Adrenal gland (tissue), 12 donors: Measurements from ENCODE around the gene PRDM8. TPM values are rescaled to one million over a fixed set of nuclear protein-coding genes. Genes with fewer than 3 reads are reported as not detected.

Source experiments
- DNase-seq, 7 donors: peaks; one replicate each; pipeline ENCODE4 v3.0.0-alpha.2; 2019 to 2020
- H3K27ac ChIP-seq, 5 donors: fragments of 200-600 bp; sonication (generic) in 4 of 5; 1 replicate in 3 of 5; 2 replicates in 2 of 5; pipeline versions ENCODE4 v1.5.1 to v1.8.0; 2016 to 2020; ENCODE audit warnings: mild to moderate bottlenecking in 1 of 5
- H3K27me3 ChIP-seq: fragments of 200-600 bp; 2 replicates; pipeline ENCODE4 v1.8.0; 2021
- H3K36me3 ChIP-seq, 2 donors: fragments of 200-600 bp; replicated peaks in 1 of 2; 1 replicate in 1 of 2; 2 replicates in 1 of 2; pipeline versions ENCODE4 v1.5.1 to v1.8.0; 2018 to 2022
- H3K4me1 ChIP-seq, 2 donors: fragments of 200-600 bp; replicated peaks in 1 of 2; 1 replicate in 1 of 2; 2 replicates in 1 of 2; pipeline versions ENCODE4 v1.5.1 to v1.8.0; 2018 to 2021
- H3K4me3 ChIP-seq, 4 donors: fragments of 200-600 bp; sonication (generic) in 3 of 4; one replicate each; pipeline ENCODE4 v1.5.1; 2016 to 2018
- H3K9me3 ChIP-seq, 3 donors: fragments of 200-600 bp; sonication (generic) in 1 of 3; replicated peaks in 1 of 3; 1 replicate in 2 of 3; 2 replicates in 1 of 3; pipeline versions ENCODE4 v1.5.1 to v1.8.0; 2016 to 2021
- POLR2A ChIP-seq, 2 donors: fragments of 450-650 bp; IDR thresholded peaks; one replicate each; pipeline ENCODE4 v1.6.1; 2017; ENCODE audit warnings: antibody characterized with exemption in 2 of 2, mild to moderate bottlenecking in 2 of 2, moderate library complexity in 1 of 2
- WGBS, 4 donors: extraction: QIAGEN DNeasy Blood & Tissue Kit in 2 of 4; methylation state at CpG; one replicate each; pipeline versions ENCODE4 v1.1.5 to v1.1.7; 2013 to 2017; 5-methylcytosine and 5-hydroxymethylcytosine counted together
- intact Hi-C, 2 donors: fragments of 100-400 bp; cut with DNase I; formaldehyde crosslinking; loops; one replicate each; pipeline versions ENCODE4 v1.14.1 to v1.15.0; 2022 to 2023
- polyA plus RNA-seq, 3 donors: library from polyadenylated mRNA; stranded (reverse); fragments of 200-250 nt in 2 of 3; fragments of 350-450 nt in 1 of 3; fragmentation: Illumina TruSeq in 1 of 3; extraction: RNeasy Lipid Tissue Mini Kit (QIAGEN cat#74804) in 1 of 3; gene quantifications; one replicate each; pipeline ENCODE4 v1.2.3, GENCODE V29; 2013 to 2014
- total RNA-seq, 9 donors: library from RNA; depleted of rRNA in 4 of 9; stranded (reverse); fragments of >200 nt in 4 of 9; fragments of 120-200 nt in 1 of 9; fragmentation: NEBNext Ultra II Directional in 1 of 9; extraction: Animal tissue kit (Norgen Biotek cat#: 25700) in 1 of 9; gene quantifications; one replicate each; pipeline versions ENCODE4 v1.1.0 to v1.2.4, GENCODE V29; 2013 to 2023
- TF ChIP-seq, protein P1 (sequence below), 6 experiments: fragments of 450-650 bp in 4 of 6; fragments of 200-600 bp in 2 of 6; sonication (generic) in 1 of 6; IDR thresholded peaks; 1 replicate in 5 of 6; 2 replicates in 1 of 6; pipeline versions ENCODE4 v1.5.1 to v1.8.0; 2016 to 2021; ENCODE audit warnings: antibody characterized with exemption in 6 of 6, mild to moderate bottlenecking in 2 of 6, moderate library complexity in 1 of 6
- donor health status: healthy with polysubstance abuse.
- donor health status: Bipolar disorder and iron deficiency.
- donor health status: DM: yes; HTN: yes; CAD: no.
- donor health status: DM: no; HTN: no; CAD: no.
- donor health status: DM: no; HTN: no; CAD: no.
- donor health status: DM: yes; HTN: yes; CAD: no.

Gene PRDM8
- total and polyA plus RNA-seq, 12 donors = 0.36 to 5.0 (median 1.6) TPM

DNA sequence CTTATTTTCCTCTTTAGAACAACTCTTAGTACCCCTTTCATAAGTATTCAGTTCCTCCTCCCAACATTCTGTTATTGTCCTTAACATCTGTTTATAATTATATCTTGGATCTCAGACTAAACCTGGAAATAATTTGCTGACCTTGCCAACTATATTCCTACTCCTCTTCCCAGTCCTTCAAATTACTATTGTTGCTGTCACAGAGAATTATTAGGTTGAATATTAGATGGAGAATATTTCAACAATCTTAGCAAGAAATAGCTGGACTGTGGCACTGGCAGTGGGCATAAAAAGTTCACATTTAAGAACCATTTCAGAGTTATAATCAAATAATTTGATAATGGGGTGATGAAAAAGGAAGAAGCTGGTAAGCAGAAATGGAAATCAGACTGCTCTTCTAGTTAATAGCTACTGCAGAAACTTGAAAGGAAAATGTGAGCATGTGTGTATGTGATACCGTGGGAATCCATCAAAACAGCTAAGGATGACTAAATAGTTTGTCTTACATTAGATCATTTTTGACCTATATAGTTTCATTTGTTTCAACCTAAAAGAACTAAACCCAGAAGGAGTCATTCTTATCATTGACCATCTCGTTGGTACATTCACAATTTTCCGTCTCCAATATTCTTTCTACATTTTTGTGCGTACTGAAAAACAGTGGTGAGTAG lies 43.3 kb upstream of the PRDM8 start:
- no peaks in the 10 kb centered on the region for H3K4me1 ChIP-seq
- H3K36me3 ChIP-seq = no peaks in the 10 kb centered on the region
- intact Hi-C loops = no loop called here
- H3K4me3 ChIP-seq = no peak overlapping the region
- no peaks in the 10 kb centered on the region for H3K27me3 ChIP-seq
- TF ChIP-seq POLR2A (IDR thresholded peaks at IDR 0.05) = no peak
- TF ChIP-seq, protein P1, sequence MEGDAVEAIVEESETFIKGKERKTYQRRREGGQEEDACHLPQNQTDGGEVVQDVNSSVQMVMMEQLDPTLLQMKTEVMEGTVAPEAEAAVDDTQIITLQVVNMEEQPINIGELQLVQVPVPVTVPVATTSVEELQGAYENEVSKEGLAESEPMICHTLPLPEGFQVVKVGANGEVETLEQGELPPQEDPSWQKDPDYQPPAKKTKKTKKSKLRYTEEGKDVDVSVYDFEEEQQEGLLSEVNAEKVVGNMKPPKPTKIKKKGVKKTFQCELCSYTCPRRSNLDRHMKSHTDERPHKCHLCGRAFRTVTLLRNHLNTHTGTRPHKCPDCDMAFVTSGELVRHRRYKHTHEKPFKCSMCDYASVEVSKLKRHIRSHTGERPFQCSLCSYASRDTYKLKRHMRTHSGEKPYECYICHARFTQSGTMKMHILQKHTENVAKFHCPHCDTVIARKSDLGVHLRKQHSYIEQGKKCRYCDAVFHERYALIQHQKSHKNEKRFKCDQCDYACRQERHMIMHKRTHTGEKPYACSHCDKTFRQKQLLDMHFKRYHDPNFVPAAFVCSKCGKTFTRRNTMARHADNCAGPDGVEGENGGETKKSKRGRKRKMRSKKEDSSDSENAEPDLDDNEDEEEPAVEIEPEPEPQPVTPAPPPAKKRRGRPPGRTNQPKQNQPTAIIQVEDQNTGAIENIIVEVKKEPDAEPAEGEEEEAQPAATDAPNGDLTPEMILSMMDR (IDR thresholded peaks at IDR 0.05) = no peak
- DNase-seq = no peak
- H3K9me3 ChIP-seq = no peaks in the 10 kb centered on the region
- H3K27ac ChIP-seq = no peak overlapping the region
- 67 to 81% (median 70%) methylated on average over 4 of the region's 4 CpGs for WGBS, 4 donors

DNA sequence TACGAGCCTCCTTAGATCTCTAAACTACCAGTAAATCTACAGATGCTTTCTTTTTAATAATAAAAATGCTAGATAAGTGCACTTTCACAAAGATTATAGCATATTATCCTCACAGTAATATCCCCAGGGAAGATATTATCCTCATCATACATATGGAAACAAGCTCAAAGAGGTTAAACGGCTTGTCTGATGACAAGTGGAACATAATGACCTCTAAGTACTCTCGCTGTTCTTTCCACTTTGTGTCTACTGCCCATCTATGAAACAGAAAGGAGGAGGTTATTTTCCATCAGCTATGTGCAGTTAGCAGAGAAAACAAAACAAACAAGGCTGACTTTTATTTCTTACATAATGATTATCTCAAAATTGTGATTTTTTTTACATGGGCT lies 42.8 kb upstream of the PRDM8 start:
- DNase-seq = no peak
- Histone ChIP-seq H3K9me3 (no peaks in the 10 kb centered on the region), H3K4me1 (no peaks in the 10 kb centered on the region), H3K27me3 (no peaks in the 10 kb centered on the region), H3K27ac (no peak overlapping the region), H3K36me3 (no peaks in the 10 kb centered on the region), H3K4me3 (no peak overlapping the region)
- intact Hi-C loops = no loop called here
- 59 to 69% (median 67%) methylated on average over 3 of the region's 3 CpGs for WGBS, 4 donors
- no peak for TF ChIP-seq POLR2A (IDR thresholded peaks at IDR 0.05)
- TF ChIP-seq, protein P1 (IDR thresholded peaks at IDR 0.05) = no peak

DNA sequence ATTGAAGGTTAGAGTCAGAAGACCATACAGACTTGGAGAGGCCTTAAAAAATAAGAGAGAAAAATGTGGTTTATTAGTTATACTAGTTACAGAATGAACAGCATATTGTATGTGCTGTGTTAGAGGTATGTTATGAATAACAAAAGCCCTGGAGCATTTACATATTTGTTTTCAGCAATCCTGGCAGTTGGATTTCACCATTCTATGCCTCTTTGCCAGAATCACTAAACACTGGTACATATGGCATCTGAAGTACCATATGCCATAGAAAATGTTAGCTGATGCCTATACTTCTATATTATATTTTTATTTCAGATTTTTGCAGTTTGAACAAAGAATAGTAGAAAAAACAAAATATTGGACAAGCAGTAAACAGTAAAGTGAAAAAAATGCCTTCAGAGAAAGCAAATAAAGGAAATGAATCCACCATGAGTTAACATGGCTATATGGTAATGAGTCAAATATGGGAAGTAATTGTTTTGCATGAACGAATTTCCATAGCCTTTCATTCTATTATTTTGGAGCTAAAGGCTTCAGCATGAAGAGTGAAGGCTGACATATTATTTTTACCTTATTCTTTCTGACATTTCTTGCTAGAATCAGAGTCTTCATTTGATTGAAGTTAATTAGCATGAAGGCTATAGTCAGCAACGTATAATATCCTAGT lies 41.9 kb upstream of the PRDM8 start:
- no peak for TF ChIP-seq POLR2A (IDR thresholded peaks at IDR 0.05)
- TF ChIP-seq, protein P1 (IDR thresholded peaks at IDR 0.05) = no peak
- H3K4me3 ChIP-seq = no peak overlapping the region

DNA sequence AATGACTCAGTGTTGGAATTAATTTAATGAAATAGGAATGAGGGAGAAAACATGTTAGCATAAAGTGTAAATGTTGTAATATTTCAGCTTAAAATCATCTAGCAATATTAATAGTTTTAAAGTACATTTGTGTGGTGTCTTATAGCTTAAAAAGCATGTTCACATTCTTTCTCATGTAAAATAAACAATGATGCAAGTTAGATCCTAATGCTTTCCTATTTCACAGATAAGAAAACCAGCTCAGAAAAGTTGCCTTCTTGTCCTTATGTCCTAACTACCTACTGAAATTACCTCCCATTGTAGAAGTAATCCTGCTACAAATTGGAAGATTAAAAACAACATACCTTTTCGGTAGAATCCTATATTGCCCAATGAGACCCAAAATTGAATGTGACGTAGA lies 40.9 kb upstream of the PRDM8 start:
- intact Hi-C loops = no loop called here
- DNase-seq = no peak
- Histone ChIP-seq H3K4me3 (no peak overlapping the region), H3K27me3 (no peaks in the 10 kb centered on the region), H3K27ac (no peak overlapping the region), H3K36me3 (no peaks in the 10 kb centered on the region), H3K4me1 (no peaks in the 10 kb centered on the region), H3K9me3 (no peaks in the 10 kb centered on the region)
- TF ChIP-seq, protein P1 (IDR thresholded peaks at IDR 0.05) = no peak
- no peak for TF ChIP-seq POLR2A (IDR thresholded peaks at IDR 0.05)
- 65 to 93% (median 83%) methylated on average over 2 of the region's 2 CpGs for WGBS, 4 donors

More for the DNA sequence above, 41.9 kb upstream of the PRDM8 start:
- no peaks in the 10 kb centered on the region for H3K27me3 ChIP-seq
- no peaks in the 10 kb centered on the region for H3K4me1 ChIP-seq
- no peaks in the 10 kb centered on the region for H3K9me3 ChIP-seq
- 56 to 61% (median 57%) methylated on average over 2 of the region's 2 CpGs for WGBS, 4 donors
- intact Hi-C loops = no loop called here
- H3K36me3 ChIP-seq = no peaks in the 10 kb centered on the region
- H3K27ac ChIP-seq = no peak overlapping the region
- DNase-seq = no peak
